ENCODE results near the gene EFCAB13. TPM values are rescaled to one million over a fixed set of nuclear protein-coding genes. Genes with fewer than 3 reads are reported as not detected.
A peak's percentile ranks its signal among the peaks of the same experiment; 100 is the strongest.

Gene EFCAB13
- total RNA-seq, 1 experiment from 2014 or later = 7.1 TPM

- Histone ChIP-seq H3K9me3 (ENCODE audit: control insufficient read depth, insufficient read depth, low read depth, low read length) (no peaks in the 10 kb centered on the region), H3K27ac (ENCODE audit: low read length) (no peak overlapping the region), H3K36me3 (ENCODE audit: control insufficient read depth, insufficient read depth, low read length) (no peaks in the 10 kb centered on the region), H3K4me3 (ENCODE audit: low read depth in 2 of 2, low read length in 2 of 2) (no peak overlapping the region), H3K4me1 (ENCODE audit: control insufficient read depth, insufficient read depth, low read length) (peaks cover 18% of the 10 kb centered on the region), H3K27me3 (ENCODE audit: control insufficient read depth, insufficient read depth, low read length) (no peaks in the 10 kb centered on the region)
- intact Hi-C loops (cut with micrococcal nuclease; ENCODE audit: unreplicated experiment) (no loop called here), in situ Hi-C loops (cut with HindIII; ENCODE audit: low pct_unique_long_range_greater_than_20kb, low sequenced_read_pairs) (no loop called here)
- CTCF ChIA-PET = no interaction called here
- ATAC-seq = peak; percentile 57
- no peak for DNase-seq (ENCODE audit: low read depth, low spot score)
- POLR2A ChIA-PET = no interaction called here
- TF ChIP-seq TCF7L2 (IDR thresholded peaks at IDR 0.05; ENCODE audit: low read depth, low read length) (no peak), POLR2AphosphoS5 (IDR thresholded peaks at IDR 0.05; ENCODE audit: low read depth, low read length) (no peak), SIN3A (IDR thresholded peaks at IDR 0.05; ENCODE audit: borderline replicate concordance, insufficient read depth, low read depth, low read length) (no peak)
- TF ChIP-seq, protein P1, sequence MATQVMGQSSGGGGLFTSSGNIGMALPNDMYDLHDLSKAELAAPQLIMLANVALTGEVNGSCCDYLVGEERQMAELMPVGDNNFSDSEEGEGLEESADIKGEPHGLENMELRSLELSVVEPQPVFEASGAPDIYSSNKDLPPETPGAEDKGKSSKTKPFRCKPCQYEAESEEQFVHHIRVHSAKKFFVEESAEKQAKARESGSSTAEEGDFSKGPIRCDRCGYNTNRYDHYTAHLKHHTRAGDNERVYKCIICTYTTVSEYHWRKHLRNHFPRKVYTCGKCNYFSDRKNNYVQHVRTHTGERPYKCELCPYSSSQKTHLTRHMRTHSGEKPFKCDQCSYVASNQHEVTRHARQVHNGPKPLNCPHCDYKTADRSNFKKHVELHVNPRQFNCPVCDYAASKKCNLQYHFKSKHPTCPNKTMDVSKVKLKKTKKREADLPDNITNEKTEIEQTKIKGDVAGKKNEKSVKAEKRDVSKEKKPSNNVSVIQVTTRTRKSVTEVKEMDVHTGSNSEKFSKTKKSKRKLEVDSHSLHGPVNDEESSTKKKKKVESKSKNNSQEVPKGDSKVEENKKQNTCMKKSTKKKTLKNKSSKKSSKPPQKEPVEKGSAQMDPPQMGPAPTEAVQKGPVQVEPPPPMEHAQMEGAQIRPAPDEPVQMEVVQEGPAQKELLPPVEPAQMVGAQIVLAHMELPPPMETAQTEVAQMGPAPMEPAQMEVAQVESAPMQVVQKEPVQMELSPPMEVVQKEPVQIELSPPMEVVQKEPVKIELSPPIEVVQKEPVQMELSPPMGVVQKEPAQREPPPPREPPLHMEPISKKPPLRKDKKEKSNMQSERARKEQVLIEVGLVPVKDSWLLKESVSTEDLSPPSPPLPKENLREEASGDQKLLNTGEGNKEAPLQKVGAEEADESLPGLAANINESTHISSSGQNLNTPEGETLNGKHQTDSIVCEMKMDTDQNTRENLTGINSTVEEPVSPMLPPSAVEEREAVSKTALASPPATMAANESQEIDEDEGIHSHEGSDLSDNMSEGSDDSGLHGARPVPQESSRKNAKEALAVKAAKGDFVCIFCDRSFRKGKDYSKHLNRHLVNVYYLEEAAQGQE (IDR thresholded peaks at IDR 0.05; ENCODE audit: insufficient read depth in 1 of 2, low read depth in 2 of 2, low read length in 1 of 2) = no peak
- TF ChIP-seq, protein P2, sequence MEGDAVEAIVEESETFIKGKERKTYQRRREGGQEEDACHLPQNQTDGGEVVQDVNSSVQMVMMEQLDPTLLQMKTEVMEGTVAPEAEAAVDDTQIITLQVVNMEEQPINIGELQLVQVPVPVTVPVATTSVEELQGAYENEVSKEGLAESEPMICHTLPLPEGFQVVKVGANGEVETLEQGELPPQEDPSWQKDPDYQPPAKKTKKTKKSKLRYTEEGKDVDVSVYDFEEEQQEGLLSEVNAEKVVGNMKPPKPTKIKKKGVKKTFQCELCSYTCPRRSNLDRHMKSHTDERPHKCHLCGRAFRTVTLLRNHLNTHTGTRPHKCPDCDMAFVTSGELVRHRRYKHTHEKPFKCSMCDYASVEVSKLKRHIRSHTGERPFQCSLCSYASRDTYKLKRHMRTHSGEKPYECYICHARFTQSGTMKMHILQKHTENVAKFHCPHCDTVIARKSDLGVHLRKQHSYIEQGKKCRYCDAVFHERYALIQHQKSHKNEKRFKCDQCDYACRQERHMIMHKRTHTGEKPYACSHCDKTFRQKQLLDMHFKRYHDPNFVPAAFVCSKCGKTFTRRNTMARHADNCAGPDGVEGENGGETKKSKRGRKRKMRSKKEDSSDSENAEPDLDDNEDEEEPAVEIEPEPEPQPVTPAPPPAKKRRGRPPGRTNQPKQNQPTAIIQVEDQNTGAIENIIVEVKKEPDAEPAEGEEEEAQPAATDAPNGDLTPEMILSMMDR (IDR thresholded peaks at IDR 0.05) = no peak
- BruUV-seq (replicated peaks) = no TSS peak
Measured at GRCh38 chr17:47279062-47279801, 44.5 kb upstream of the EFCAB13 start.

DNA sequence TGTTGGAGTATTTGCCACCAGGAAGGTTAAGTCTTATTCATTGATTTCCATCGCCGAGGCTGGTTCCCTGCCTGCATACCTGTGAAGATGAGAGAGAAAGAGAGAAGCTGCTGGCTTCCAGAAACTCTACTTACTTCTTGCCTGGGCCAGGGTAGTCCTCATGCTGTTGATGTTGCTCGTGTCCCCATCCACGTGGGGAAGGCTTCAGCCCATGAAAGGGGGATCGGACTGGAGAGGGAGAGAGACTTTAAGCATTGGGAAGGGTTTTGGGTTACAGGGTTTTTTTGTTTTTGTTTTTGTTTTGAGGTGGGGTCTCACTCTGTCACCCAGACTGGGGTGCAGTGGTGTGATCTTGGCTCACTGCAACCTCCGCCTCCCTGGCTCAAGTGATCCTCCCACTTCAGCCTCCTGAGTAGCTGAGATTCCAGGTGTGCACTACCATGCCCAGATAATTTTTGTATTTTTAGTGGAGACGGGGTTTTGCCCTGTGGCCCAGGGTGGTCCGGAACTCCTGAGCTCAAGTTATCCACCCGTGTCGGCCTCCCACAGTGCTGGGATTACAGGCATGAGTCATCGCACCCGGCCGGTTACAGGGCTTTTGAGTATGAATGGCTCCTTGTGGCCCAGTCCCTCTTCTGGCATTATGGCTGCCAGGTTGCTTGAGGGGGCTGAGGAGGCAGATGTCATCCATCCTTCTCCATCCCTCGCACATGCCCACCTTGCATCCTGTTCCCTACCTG lies 43.5 kb upstream of the EFCAB13 start:
- Histone ChIP-seq H3K4me3 (ENCODE audit: low read depth in 2 of 2, low read length in 2 of 2) (no peak overlapping the region), H3K36me3 (ENCODE audit: control insufficient read depth, insufficient read depth, low read length) (no peaks in the 10 kb centered on the region), H3K27ac (ENCODE audit: low read length) (no peak overlapping the region), H3K27me3 (ENCODE audit: control insufficient read depth, insufficient read depth, low read length) (no peaks in the 10 kb centered on the region), H3K9me3 (ENCODE audit: control insufficient read depth, insufficient read depth, low read depth, low read length) (no peaks in the 10 kb centered on the region), H3K4me1 (ENCODE audit: control insufficient read depth, insufficient read depth, low read length) (peaks cover 15% of the 10 kb centered on the region)
- ATAC-seq (no peak), DNase-seq (ENCODE audit: low read depth, low spot score) (no peak)
- no TSS peak for BruUV-seq (replicated peaks)
- intact Hi-C loops (cut with micrococcal nuclease; ENCODE audit: unreplicated experiment) (no loop called here), in situ Hi-C loops (cut with HindIII; ENCODE audit: low pct_unique_long_range_greater_than_20kb, low sequenced_read_pairs) (no loop called here)
- ChIA-PET CTCF (no interaction called here), POLR2A (no interaction called here)
- TF ChIP-seq, protein P1 (IDR thresholded peaks at IDR 0.05; ENCODE audit: insufficient read depth in 1 of 2, low read depth in 2 of 2, low read length in 1 of 2) = no peak
- TF ChIP-seq SIN3A (IDR thresholded peaks at IDR 0.05; ENCODE audit: borderline replicate concordance, insufficient read depth, low read depth, low read length) = no peak
- no peak for TF ChIP-seq POLR2AphosphoS5 (IDR thresholded peaks at IDR 0.05; ENCODE audit: low read depth, low read length)
- TF ChIP-seq TCF7L2 (IDR thresholded peaks at IDR 0.05; ENCODE audit: low read depth, low read length) = no peak
- TF ChIP-seq, protein P2 (IDR thresholded peaks at IDR 0.05) = no peak
